NCI-H524 (cell line): ENCODE data around the gene SRBD1.

Source experiments
- DNase-seq, 2 experiments: peaks; one replicate each; lab custom pipeline; 2025; lab: John Stamatoyannopoulos, UW

The SRBD1 gene

GRCh38 chr2:45469314-45470099, 141.6 kb downstream of the SRBD1 start:
- no peak for DNase-seq

GRCh38 chr2:45468279-45468678, 142.8 kb downstream of the SRBD1 start:
- DNase-seq: no peak

- no peak for DNase-seq
These were observed 145.0 kb downstream of the SRBD1 start for GRCh38 chr2:45466053-45466452.

GRCh38 chr2:45460825-45461224, 150.2 kb downstream of the SRBD1 start:
- DNase-seq: no peak

- DNase-seq: no peak
These were observed 151.2 kb downstream of the SRBD1 start for GRCh38 chr2:45459860-45460259.

GRCh38 chr2:45458909-45459563, 152.0 kb downstream of the SRBD1 start:
- DNase-seq: no peak

GRCh38 chr2:45457211-45457945, 153.7 kb downstream of the SRBD1 start:
- DNase-seq: no peak

GRCh38 chr2:45452866-45453265, 158.2 kb downstream of the SRBD1 start:
- no peak for DNase-seq

- no peak for DNase-seq
These were observed 160.4 kb downstream of the SRBD1 start for GRCh38 chr2:45450634-45451033.

- no peak for DNase-seq
These were observed 162.8 kb downstream of the SRBD1 start for GRCh38 chr2:45448217-45448616.

- DNase-seq: no peak
These were observed 165.1 kb downstream of the SRBD1 start for GRCh38 chr2:45446016-45446415.

GRCh38 chr2:45445037-45445436, 166.0 kb downstream of the SRBD1 start:
- no peak for DNase-seq

- no peak for DNase-seq
These were observed 168.1 kb downstream of the SRBD1 start for GRCh38 chr2:45443012-45443411.

- no peak for DNase-seq
These were observed 169.0 kb downstream of the SRBD1 start for GRCh38 chr2:45442026-45442425.

- no peak for DNase-seq
These were observed 169.5 kb downstream of the SRBD1 start for GRCh38 chr2:45441571-45441970.

GRCh38 chr2:45439788-45440773, 171.0 kb downstream of the SRBD1 start:
- DNase-seq: peak; percentile 7 to 58

GRCh38 chr2:45438872-45439665, 172.0 kb downstream of the SRBD1 start:
- no peak for DNase-seq

- no peak for DNase-seq
These were observed 174.6 kb downstream of the SRBD1 start for GRCh38 chr2:45436456-45436855.

GRCh38 chr2:45435316-45435715, 175.8 kb downstream of the SRBD1 start:
- DNase-seq: peak in 1 of 2 experiments; percentile 4

GRCh38 chr2:45433363-45433762, 177.7 kb downstream of the SRBD1 start:
- no peak for DNase-seq

GRCh38 chr2:45432406-45432805, 178.7 kb downstream of the SRBD1 start:
- no peak for DNase-seq
